ENCODE results near the gene PKDCC.
"Not testable (repeated sequence)": the region's sequence is repeated elsewhere in the genome, so short reads cannot be mapped to it uniquely, and the experiment has no call there.

PKDCC gene

DNA sequence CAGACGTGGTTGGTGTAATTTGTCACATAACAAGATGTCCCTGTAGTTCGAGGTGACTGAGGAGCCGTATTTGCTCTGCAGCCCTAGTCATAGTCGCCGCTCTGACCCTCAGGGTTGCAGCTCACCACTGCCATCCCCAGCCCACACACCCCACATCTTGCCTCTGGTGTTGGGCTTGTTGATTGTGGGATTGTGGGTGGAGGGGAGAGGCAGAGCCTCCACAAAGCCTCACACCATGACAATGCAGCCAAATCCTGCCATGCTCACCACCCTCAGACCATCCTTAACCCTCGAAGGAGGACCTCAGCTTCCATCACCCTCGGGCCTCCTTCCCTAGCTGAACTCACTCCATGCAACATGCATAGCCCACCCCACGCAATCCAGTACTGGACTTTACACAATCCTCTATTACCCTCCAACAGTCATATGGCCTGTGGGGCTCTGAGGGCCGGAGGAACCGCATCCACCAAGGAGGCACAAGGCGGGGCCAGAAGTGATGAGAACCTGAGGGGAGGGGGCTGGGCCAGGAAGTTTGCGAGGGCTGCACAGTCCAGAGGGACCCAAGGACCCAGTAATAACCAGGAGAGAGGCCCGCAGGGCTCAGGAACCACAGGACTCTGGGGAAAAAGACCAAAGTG, 11.6 kb downstream of the PKDCC start:
- TF ChIP-seq, protein P1, sequence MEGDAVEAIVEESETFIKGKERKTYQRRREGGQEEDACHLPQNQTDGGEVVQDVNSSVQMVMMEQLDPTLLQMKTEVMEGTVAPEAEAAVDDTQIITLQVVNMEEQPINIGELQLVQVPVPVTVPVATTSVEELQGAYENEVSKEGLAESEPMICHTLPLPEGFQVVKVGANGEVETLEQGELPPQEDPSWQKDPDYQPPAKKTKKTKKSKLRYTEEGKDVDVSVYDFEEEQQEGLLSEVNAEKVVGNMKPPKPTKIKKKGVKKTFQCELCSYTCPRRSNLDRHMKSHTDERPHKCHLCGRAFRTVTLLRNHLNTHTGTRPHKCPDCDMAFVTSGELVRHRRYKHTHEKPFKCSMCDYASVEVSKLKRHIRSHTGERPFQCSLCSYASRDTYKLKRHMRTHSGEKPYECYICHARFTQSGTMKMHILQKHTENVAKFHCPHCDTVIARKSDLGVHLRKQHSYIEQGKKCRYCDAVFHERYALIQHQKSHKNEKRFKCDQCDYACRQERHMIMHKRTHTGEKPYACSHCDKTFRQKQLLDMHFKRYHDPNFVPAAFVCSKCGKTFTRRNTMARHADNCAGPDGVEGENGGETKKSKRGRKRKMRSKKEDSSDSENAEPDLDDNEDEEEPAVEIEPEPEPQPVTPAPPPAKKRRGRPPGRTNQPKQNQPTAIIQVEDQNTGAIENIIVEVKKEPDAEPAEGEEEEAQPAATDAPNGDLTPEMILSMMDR (IDR thresholded peaks at IDR 0.05; ENCODE audit: insufficient read depth, low read depth, low read length, missing control alignments) = no peak
- no peak for DNase-seq (ENCODE audit: low read depth)
- H3K4me3 ChIP-seq (ENCODE audit: low read depth, low read length) = no peak overlapping the region

DNA sequence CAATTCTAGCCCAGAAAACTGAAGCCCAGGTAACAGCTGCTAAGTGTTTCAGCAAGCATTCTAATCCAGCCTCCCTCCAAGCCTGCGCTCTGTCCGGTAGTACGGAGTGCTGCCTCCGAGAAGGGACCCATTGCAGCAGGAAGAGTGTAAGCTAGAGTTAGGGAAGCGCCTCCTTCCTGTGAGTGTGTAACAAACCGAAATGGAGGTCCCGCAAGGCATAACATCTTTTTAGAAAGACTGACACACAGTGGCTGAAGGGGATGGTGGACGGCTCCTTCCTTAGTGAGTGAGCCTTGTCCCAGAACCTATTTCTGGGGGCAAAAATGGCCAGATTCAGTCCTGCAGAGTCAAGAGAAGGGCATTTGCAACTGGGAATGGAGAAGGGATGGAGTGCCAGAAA, 12.2 kb downstream of the PKDCC start:
- TF ChIP-seq, protein P1 (IDR thresholded peaks at IDR 0.05; ENCODE audit: insufficient read depth, low read depth, low read length, missing control alignments) = peak; percentile 14
- peak; percentile 50 for DNase-seq (ENCODE audit: low read depth)
- H3K4me3 ChIP-seq (ENCODE audit: low read depth, low read length) = no peak overlapping the region

DNA sequence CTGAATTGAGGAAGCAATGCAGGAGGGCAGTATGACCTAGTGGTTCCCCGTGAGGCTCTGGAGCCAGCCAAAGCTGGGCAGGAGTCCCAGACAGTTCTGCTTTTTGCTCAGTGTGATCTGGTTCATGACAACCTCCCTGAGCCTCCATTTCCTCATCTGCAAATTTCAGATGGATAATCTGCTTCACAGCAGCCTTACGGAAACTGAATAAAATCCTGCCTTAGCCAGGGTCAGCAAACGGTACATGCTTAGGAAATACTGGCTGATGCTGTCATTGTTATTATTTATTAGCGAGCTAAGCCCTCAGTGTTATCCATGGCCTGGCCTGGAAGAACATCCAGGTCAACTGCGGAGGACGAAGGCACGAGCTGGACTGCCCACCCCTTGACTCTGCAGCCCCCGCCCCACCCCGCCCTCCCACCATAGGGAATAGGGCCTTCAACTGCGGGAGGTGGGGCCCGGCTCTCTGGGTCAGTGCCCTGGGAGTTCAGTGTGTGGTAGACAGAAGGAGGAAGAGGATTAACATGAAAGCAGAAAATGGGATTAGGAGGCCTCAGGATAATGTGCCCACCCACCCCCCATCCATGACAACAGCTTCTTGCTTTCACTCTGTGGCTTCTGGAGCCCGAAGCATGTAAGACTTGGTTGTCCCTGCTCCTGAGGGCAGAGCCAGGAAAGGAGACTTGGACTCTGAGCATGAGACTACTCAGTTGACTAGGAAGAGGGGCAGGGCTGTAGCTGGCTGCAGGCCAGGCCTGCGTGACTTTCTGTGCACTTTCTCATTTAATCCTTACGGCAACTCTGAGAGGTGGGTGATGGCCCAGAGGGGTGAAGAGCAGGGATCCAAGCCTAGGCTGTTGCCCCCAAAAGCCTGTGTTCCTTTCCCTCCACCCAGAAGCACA, 13.1 kb downstream of the PKDCC start:
- no peak overlapping the region for H3K4me3 ChIP-seq (ENCODE audit: low read depth, low read length)
- TF ChIP-seq, protein P1 (IDR thresholded peaks at IDR 0.05; ENCODE audit: insufficient read depth, low read depth, low read length, missing control alignments) = no peak
- DNase-seq (ENCODE audit: low read depth) = no peak

DNA sequence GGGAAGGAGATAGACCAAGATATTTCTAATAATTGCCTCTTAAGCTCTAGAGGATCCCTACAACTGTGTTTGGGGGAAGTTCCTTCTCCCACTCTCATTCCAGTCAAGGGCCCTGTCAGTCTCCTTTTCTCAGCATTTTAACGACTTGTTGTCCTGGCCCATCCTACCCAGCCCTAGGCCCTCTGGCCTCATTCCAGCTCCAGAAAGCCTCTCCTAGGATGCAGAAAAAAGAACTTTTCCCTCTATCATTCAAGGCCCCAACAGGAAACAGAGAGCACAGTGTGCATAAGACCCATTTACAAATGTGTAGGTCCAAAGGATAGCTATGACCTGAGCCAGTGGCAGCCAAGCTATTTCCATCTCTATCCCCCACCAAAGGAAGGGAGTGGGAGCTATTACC, 14.0 kb downstream of the PKDCC start:
- H3K4me3 ChIP-seq (ENCODE audit: low read depth, low read length) = no peak overlapping the region
- no peak for DNase-seq (ENCODE audit: low read depth)
- TF ChIP-seq, protein P1 (IDR thresholded peaks at IDR 0.05; ENCODE audit: insufficient read depth, low read depth, low read length, missing control alignments) = no peak

DNA sequence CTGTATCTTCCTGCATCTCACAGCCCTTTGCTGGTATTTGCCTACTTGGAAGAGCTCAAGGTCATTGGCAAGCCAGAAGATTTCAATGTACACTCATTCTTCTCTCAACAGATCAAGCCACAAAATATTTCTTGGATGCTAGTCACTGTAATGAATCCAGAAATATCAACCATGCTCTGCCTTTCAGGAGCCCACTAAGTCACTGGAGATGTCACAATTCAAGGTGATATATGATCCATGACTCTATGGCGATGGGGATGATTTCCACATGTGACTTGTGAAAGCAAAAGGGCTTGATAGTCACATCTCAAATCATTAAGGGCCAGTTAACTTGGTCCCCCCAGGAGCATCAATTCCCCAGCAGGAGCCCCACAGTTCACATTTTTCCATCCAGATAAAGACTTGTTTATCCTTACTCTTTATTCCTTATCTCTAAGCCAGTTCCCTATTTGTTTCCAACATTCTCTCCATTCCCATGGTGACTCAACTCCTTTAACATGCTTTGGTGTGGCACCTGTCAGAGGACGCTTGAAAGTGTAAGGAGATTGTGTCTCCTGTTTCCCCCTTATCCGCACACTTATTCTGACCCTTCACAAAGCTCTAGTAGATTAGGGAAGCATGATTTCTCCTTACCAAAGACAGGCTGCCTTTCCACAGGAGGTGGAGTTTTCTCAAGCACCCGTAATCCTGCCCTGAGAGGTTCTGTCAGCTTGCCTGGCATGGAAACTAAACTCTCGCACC, 15.8 kb downstream of the PKDCC start:
- DNase-seq (ENCODE audit: low read depth) = no peak
- TF ChIP-seq, protein P1 (IDR thresholded peaks at IDR 0.05; ENCODE audit: insufficient read depth, low read depth, low read length, missing control alignments) = no peak
- H3K4me3 ChIP-seq (ENCODE audit: low read depth, low read length) = no peak overlapping the region

DNA sequence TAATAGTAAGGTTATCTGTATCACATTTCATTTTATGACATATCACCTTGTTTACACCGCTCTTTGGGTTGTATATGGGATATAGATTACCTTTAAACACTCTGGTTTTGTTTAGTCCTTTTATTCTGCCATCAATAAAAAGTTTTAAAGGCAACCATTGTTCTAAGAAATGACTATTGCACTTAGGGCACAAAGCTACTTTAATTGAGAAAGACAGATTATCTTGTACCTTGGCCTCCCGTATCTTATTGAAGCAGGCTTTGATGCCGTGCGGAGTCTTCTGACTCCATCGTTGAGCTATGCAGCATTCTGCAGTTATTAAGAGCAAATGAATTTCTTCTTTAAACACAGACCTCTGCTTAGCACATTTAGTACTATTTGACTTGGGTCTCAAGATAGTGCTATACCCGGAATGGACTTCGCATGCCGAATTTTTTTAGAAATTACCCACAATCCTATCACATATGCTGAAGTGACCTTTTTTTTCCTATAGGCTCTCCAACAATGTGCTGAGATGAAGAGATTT, 16.7 kb downstream of the PKDCC start:
- TF ChIP-seq, protein P1 (IDR thresholded peaks at IDR 0.05; ENCODE audit: insufficient read depth, low read depth, low read length, missing control alignments) = no peak

DNA sequence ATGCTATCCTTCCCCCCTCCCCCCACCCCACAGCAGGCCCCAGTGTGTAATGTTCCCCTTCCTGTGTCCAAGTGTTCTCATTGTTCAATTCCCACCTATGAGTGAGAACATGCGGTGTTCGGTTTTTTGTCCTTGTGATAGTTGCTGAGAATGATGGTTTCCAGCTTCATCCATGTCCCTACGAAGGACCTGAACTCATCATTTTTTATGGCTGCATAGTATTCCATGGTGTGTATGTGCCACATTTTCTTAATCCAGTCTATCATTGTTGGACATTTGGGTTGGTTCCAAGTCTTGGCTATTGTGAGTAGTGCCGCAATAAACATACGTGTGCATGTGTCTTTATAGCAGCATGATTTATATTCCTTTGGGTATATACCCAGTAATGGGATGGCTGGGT, 17.9 kb downstream of the PKDCC start:
- H3K4me3 ChIP-seq (ENCODE audit: low read depth, low read length); DNase-seq (ENCODE audit: low read depth): not testable (repeated sequence)

More for the DNA sequence above, 16.7 kb downstream of the PKDCC start:
- DNase-seq (ENCODE audit: low read depth) = no peak
- H3K4me3 ChIP-seq (ENCODE audit: low read depth, low read length) = no peak overlapping the region

DNA sequence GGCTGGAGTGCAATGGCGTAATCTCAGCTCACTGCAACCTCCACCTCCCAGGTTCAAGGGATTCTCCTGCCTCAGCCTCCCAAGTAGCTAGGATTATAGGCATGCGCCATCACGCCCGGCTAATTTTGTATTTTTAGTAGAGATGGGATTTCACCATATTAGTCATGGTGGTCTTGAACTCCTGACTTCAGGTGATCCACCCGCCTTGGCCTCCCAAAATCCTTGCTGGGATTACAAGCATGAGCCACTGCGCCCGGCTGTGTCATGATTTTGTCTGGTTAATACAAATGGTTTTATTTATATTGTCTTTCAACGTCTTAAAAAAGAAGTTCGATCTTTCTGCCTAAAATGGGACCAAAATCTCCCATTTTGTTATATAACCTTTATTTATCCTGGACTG, 19.2 kb downstream of the PKDCC start:
- H3K4me3 ChIP-seq (ENCODE audit: low read depth, low read length); DNase-seq (ENCODE audit: low read depth): not testable (repeated sequence)
